GM21526 (cell line): Measurements from ENCODE around the gene GBA2.

Source experiments
- ATAC-seq: cut with Tn5 transposase; IDR thresholded peaks from one replicate; pipeline ENCODE4 v1.9.1; 2021; ENCODE audit warnings: moderate library complexity; ENCODE audit not compliant: unreplicated experiment, low FRiP score

Gene GBA2

GRCh38 chr9:35741740-35742139 lies 7.3 kb downstream of the GBA2 start:
- ATAC-seq, result no peak

DNA sequence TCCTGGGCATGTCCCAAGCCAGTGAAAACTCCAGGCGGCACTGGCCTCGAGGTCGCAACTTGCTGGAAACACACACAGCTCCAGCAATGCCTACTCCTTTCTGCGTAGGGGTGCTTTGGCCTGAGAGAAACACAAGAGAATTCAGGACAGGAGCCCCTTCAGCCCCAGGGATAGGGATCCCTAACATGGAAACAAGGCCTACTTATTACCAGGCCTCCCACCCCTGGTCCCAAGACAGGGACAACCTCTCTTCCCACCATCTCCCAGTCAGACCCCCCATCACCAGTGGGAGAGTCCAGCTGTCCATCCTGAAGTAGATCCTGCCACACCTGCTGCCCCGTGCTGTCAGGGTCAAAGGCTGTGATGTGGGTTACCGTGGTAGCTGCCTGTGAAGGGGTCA lies 8.8 kb downstream of the GBA2 start:
- ATAC-seq, result no peak

DNA sequence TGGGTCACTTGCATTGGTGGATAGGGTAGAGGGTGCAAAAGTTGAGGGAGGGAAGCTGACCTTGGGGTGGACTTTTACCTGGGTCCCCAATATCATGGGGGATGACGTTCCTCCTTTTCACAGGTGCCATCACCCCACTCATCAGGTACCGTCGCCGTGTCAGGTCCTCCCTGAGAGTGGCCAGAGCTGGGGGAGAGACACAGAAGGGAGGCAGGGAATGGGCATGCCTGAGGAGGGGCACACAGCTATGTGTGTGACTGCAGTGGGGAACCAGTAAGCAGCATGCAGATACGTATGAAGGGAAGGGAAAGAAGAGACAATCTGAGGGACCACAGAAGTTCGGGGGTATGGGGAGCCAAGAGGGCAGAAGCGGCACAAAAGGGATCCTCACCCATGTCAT lies 10.1 kb downstream of the GBA2 start:
- no peak for ATAC-seq

DNA sequence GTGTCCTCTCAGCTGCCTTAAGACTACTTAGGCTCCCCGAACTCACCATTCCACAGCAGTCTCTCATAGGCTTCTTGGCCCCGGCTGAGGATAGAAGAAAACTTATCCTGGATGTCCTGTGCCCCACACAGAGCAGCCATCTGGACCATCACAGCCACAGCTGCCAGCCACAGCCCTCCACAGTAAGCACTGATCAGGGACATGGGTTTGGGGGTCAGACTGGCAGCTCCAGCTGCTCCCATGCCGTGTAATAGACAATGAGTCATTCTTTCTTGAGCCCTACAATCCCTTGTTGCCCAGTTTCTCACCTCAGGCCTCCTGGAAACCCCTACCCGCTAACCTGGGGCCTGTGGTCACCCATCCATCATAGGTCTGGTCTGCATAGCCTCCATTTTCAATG lies 10.8 kb downstream of the GBA2 start:
- ATAC-seq, result no peak

- no peak for ATAC-seq
These were observed 11.9 kb downstream of the GBA2 start for GRCh38 chr9:35737143-35737542.

GRCh38 chr9:35736201-35736633 lies 12.8 kb downstream of the GBA2 start:
- no peak for ATAC-seq

DNA sequence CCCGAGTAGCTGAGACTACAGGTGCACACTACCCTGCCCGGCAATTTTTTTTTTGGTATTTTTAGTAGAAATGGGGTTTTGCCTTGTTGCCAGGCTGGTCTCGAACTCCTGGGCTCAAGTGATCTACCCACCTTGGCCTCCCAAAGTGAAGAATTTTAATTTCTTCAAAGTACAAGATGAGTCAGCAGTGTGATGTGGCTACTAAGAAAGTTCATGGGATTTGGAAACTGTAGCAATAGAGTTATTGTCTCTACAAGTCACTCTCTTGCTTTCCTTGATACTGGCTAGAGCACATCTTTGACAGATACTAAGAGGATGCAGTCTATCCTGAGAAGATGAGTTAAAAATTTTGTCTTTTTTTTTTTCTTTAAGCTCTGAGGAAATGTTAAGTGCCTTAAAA lies 14.9 kb downstream of the GBA2 start:
- ATAC-seq, result no peak

DNA sequence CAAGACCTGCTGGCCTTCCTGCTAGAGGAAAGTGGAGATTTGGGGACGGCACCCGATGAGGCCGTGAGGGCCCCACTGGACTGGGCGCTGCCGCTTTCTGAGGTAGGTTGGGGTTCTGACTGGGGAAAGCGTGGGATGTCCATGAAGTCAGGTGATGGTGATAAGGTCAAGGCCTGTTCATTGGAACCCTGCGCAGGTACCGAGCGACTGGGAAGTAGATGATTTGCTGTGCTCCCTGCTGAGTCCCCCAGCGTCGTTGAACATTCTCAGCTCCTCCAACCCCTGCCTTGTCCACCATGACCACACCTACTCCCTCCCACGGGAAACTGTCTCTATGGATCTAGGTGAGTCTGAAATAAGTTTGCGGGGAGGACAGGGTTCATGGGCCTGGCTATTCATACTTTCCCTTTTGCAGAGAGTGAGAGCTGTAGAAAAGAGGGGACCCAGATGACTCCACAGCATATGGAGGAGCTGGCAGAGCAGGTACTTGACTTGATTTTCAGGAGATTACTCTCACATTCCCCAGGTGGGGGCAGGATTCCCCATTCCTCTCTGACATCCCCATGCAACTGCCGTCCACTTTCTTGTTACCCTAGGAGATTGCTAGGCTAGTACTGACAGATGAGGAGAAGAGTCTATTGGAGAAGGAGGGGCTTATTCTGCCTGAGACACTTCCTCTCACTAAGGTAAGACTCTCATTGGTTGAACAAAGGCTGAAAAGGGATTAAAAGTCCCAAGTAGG lies 16.1 kb downstream of the GBA2 start:
- peak; percentile 6 for ATAC-seq

DNA sequence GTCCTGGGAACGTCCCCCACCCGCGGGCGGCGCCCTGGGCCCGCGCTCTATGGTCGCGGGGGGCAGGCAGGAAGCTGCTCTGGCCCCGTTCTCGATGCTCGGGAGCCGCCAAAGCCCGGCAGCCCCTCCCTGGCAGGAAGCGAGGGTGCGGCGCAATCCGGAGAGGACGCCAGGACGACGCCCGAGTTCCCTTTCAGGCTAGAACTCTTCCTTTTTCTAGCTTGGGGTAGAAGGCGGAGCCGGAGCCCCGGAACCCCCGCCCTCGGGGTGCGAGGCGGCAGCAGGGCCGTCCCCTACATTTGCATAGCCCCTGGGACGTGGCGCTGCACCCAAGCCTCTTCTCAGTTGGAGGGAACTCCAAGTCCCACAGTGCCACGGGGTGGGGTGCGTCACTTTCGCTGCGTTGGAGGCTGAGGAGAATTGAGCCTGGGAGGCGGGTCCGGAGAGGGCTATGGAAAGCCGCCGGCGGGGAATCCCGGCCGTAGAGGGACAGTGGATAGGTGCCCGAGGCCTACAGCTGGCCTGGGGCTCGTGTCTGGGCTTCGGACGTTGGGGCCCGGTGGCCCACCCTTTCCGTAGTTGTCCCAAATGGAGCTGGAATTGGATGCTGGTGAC lies 16.7 kb downstream of the GBA2 start, which contains the start of the genes CREB3 and TLN1:
Gene CREB3, plus strand, starts transcription at position 482 of the 615 bp plus-strand sequence. Its CDS starts 107 bp downstream, at position 589.
Gene TLN1, minus strand, starts transcription at position 11 of the 615 bp plus-strand sequence. CDS start 6,501 bp downstream, outside the sequence.
- peak; percentile 73 for ATAC-seq

- no peak for ATAC-seq
These were observed 17.4 kb downstream of the GBA2 start for GRCh38 chr9:35731415-35732184.

DNA sequence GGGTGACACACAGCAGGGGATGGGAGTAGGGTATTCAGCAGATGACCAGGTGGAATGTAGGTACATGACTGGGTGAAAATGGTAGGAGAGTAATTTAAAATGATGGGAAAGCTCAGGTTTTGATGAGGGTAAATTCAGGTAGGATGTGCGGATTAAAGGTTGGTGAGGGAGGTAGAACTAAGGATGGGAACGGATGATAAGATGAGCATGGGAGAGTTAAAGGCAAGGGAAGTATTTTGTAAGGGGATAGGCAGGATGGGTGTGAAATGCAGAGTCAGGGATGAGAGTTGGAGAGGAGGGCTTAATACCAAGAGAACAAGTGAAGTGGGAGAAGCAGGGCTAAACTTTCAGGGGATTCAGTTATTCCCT lies 18.6 kb downstream of the GBA2 start:
- no peak for ATAC-seq

DNA sequence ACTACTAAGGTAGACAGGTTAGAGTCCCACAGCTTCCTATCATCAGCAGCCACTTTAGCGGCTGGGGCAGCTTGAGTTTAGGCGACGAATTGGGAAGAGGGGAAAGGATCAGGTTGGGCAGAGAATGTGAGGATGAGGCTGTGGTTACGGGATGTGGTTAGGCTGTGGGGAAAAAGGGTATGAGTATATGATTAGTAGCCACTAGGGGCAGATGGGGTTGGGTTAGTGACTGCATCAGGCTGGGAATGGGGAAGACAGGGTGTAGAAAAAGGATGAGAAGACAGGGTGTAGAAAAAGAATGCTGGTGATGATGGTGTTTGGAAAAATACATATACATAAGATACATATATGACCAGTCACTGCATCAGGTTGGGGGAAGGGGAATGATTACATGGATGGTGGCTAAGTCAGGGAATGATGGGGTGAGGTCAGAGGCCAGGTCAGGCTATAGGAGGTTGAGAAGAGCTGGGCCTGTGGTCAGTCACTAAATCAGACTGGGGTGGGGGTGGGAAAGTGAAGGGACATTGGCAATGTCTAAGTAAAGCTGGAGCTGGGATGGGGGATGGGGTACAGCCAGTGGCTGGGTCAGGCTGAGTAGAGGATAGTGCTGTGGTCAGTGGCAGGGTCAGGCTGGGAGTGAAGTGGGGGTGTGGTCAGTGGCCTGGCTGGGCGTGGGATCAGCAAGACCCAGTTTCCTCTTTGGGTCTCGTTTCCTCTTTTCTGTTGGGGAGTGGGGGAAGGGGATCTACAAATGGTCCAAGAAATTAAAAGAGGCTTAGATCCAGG lies 19.1 kb downstream of the GBA2 start:
- no peak for ATAC-seq

DNA sequence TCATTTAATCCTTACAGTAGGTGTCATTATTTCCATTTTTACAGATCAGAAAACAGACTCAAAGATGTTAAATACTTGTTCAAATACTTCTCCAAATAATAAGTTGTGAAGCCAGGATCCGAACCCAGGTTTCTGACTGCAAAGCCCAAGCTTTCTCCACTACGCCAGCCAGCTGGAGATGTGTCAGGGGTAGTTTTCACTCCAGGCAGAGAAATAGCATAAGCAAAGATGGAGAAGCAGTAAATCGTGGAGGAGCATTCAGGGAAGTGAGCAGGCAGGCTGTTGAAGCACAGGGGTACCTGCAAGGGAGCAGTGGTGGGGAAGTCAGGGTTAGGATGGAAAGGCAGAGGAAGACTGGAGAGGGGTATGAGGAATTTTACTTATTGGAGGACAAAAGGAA lies 19.9 kb downstream of the GBA2 start:
- ATAC-seq, result no peak

DNA sequence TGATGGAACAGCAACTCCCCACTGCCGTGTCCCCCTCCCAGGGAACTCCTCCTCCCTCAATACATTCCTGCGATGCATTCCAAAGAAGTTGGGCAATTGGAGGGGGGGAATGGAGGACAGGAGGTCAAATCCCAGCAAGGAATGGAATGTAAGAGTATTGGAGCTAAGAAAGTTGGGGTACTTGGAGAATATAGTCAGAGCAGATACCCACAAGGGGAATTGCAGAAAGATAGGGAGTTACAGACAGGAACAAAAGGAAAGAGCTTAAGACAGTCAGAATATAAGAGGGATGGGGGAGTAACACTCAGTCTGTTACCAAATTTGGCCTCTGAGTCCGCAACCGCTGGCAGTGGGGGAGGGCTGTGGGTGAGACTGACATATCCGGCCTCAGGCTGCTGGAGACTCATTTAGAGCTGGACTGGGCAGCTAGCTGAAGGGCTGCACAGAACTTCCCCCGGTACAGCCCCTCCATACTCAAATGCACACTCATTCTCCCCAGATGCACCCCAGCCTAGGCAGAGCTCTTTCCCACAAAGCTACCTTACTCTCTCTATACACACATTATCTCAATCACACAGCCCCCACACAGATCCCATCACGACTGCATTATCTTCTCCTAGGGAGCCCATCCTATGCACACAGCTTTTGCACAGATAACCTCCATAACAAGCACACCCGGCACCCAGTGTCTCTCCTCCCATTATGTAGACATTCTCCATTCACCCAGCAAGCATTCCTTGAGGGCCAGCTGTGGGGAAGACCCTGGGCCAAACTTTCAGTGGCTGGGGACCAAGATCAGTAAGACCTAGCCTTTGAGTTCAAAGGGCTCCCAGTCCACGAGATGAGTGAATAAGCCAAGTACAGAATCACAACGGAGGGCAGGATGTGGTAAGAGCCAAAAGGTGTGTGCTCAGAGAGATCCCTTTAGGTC lies 20.7 kb downstream of the GBA2 start:
- ATAC-seq, result no peak

DNA sequence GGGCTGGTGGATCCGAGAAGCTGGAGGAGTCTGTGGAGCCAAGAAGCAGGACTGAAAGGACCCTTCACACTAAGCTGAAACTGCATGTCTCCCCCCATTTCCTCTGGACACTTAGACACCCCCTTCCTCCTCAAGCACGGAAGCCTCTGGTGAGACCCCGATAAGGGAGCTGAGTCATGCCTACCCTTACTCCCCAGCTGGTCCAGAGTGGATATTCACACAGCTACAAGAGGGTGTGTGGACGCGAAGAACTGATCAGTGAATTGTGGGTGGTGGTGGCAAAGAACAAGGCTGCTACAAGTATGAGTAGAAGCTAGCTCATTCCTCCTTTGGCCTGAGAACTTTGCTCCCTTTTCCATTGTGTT lies 21.4 kb downstream of the GBA2 start:
- ATAC-seq, result no peak

- ATAC-seq, result no peak
These were observed 22.1 kb downstream of the GBA2 start for GRCh38 chr9:35726931-35727330.

DNA sequence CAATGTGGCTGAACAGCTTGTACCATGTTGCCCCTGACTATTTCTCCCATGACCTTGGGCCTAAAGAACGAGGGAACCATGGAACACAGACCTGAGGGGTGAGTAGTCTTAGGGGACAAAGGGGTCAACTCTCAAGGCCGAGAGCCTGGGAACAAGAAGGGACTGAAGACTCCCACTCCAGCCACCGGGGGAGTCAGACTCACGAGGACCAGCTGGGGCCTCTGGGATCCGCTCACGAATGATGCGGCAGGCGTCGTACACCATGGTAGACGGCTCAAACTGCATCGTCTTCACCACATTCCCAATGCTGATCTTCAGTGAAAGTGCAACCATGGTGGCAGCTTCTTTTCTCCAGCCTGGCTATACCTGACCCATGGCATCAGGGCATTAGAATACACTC lies 23.7 kb downstream of the GBA2 start:
- ATAC-seq, result no peak

- no peak for ATAC-seq
These were observed 25.1 kb downstream of the GBA2 start for GRCh38 chr9:35723908-35724307.

DNA sequence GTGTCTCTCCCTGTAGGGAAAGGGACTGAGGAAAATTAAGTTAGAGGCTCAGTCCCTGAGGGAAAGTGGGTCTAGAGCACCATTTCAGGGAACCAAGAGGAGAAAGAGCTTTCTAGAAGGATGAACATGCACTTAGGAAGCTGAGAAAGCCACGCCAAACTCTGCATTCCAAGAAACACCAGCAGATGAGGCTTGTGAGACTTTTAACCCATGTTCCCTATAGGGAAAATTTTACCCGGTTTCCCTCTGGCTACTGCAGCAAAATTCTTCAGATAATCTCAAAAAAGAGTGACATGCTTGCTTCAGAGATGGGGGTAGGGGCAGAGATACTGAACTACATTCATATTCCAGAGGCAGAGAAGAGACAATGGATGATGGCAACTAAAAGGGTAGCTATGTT lies 25.6 kb downstream of the GBA2 start:
- no peak for ATAC-seq

- no peak for ATAC-seq
These were observed 29.5 kb downstream of the GBA2 start for GRCh38 chr9:35719546-35719945.
